ENCODE data around the gene LRP3. TPM values are rescaled to one million over a fixed set of nuclear protein-coding genes. Genes with fewer than 3 reads are reported as not detected.
"Not testable (repeated sequence)": the region's sequence is repeated elsewhere in the genome, so short reads cannot be mapped to it uniquely, and the experiment has no call there.

Gene LRP3
- total RNA-seq, 2 experiments from 2014 or later: 0.11 TPM; not detected in 1

DNA sequence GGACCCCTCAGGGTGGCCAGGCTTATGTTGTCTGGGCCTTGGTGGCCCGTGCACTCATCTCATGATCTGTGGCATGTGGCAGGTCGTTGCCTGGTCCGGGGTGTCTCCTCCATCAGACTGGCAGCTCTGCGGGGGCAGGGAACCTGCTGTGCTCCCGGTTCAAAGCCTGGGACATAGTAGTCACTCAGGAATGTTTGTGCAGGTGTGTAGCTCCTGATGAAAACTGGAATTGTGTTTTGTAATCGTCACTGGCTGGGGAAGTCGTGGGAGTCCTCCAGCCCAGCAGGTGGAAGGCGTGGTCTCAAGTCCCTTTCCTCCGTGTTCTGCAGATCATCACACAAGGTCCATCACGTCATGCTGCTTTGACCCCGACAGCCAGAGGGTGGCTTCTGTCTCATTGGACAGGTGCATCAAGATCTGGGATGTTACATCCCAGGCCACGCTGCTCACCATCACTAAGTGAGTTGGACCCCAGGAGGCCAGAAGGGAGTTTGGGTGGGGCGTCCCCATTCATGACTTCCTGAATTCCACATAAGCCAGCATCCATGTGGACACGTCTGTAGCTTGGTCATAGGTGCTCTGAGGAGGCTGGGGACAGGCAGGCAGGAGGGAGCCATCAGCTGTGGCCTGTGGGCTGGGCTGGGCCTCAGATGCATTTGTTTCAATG lies 43.1 kb upstream of the LRP3 start:
- Histone ChIP-seq H3K27me3 (ENCODE audit: control insufficient read depth in 1 of 2, insufficient read depth in 2 of 2, low read length in 2 of 2) (no peaks in the 10 kb centered on the region), H3K9me3 (ENCODE audit: control insufficient read depth in 1 of 2, insufficient read depth in 1 of 2, low read length in 2 of 2) (no peaks in the 10 kb centered on the region), H3K4me1 (ENCODE audit: insufficient read depth, low read length) (no peaks in the 10 kb centered on the region), H3K27ac (ENCODE audit: low read depth in 1 of 2, low read length in 2 of 2) (no peak overlapping the region), H3K4me3 (ENCODE audit: low read length) (no peak overlapping the region), H3K36me3 (ENCODE audit: insufficient read depth, low read length) (no peaks in the 10 kb centered on the region)
- TF ChIP-seq, protein P1, sequence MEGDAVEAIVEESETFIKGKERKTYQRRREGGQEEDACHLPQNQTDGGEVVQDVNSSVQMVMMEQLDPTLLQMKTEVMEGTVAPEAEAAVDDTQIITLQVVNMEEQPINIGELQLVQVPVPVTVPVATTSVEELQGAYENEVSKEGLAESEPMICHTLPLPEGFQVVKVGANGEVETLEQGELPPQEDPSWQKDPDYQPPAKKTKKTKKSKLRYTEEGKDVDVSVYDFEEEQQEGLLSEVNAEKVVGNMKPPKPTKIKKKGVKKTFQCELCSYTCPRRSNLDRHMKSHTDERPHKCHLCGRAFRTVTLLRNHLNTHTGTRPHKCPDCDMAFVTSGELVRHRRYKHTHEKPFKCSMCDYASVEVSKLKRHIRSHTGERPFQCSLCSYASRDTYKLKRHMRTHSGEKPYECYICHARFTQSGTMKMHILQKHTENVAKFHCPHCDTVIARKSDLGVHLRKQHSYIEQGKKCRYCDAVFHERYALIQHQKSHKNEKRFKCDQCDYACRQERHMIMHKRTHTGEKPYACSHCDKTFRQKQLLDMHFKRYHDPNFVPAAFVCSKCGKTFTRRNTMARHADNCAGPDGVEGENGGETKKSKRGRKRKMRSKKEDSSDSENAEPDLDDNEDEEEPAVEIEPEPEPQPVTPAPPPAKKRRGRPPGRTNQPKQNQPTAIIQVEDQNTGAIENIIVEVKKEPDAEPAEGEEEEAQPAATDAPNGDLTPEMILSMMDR (IDR thresholded peaks at IDR 0.05): no peak
- Mint-ChIP-seq H3K27ac (no peak overlapping the region), H3K9me3 (no peaks in the 10 kb centered on the region), H3K4me1 (ENCODE audit: low read depth) (no peaks in the 10 kb centered on the region), H3K27me3 (no peaks in the 10 kb centered on the region), H3K4me3 (no peak overlapping the region), H3K36me3 (ENCODE audit: low read depth) (no peaks in the 10 kb centered on the region)
- CTCF ChIA-PET: no interaction called here
- intact Hi-C loops (cut with DNase I, micrococcal nuclease): no loop called here
- ATAC-seq (ENCODE audit: poor library complexity) (no peak), DNase-seq (no peak)
- POLR2A ChIA-PET: no interaction called here

GRCh38 chr19:33152176-33152575 lies 42.0 kb upstream of the LRP3 start:
- H3K36me3 ChIP-seq (ENCODE audit: insufficient read depth, low read length): no peaks in the 10 kb centered on the region
- H3K27me3 ChIP-seq (ENCODE audit: control insufficient read depth in 1 of 2, insufficient read depth in 2 of 2, low read length in 2 of 2): no peaks in the 10 kb centered on the region
- Mint-ChIP-seq H3K36me3 (ENCODE audit: low read depth) (no peaks in the 10 kb centered on the region), H3K9me3 (no peaks in the 10 kb centered on the region), H3K27ac (no peak overlapping the region), H3K27me3 (no peaks in the 10 kb centered on the region), H3K4me3 (no peak overlapping the region), H3K4me1 (ENCODE audit: low read depth) (no peaks in the 10 kb centered on the region)
- no peaks in the 10 kb centered on the region for H3K4me1 ChIP-seq (ENCODE audit: insufficient read depth, low read length)
- ChIA-PET CTCF (no interaction called here), POLR2A (no interaction called here)
- ATAC-seq (ENCODE audit: poor library complexity): no peak
- no peak overlapping the region for H3K4me3 ChIP-seq (ENCODE audit: low read length)
- TF ChIP-seq, protein P1 (IDR thresholded peaks at IDR 0.05): no peak
- H3K9me3 ChIP-seq (ENCODE audit: control insufficient read depth in 1 of 2, insufficient read depth in 1 of 2, low read length in 2 of 2): no peaks in the 10 kb centered on the region
- intact Hi-C loops (cut with DNase I, micrococcal nuclease): no loop called here
- DNase-seq: no peak
- H3K27ac ChIP-seq (ENCODE audit: low read depth in 1 of 2, low read length in 2 of 2): no peak overlapping the region

GRCh38 chr19:33152625-33153024 lies 41.5 kb upstream of the LRP3 start:
- ATAC-seq (ENCODE audit: poor library complexity); H3K9me3 ChIP-seq (ENCODE audit: control insufficient read depth in 1 of 2, insufficient read depth in 1 of 2, low read length in 2 of 2); DNase-seq; H3K36me3 ChIP-seq (ENCODE audit: insufficient read depth, low read length); H3K4me1 Mint-ChIP-seq (ENCODE audit: low read depth); H3K27ac ChIP-seq (ENCODE audit: low read depth in 1 of 2, low read length in 2 of 2); POLR2A ChIA-PET; H3K9me3 Mint-ChIP-seq; H3K27ac Mint-ChIP-seq; H3K4me1 ChIP-seq (ENCODE audit: insufficient read depth, low read length); H3K4me3 Mint-ChIP-seq; H3K27me3 Mint-ChIP-seq; H3K4me3 ChIP-seq (ENCODE audit: low read length); H3K27me3 ChIP-seq (ENCODE audit: control insufficient read depth in 1 of 2, insufficient read depth in 2 of 2, low read length in 2 of 2); H3K36me3 Mint-ChIP-seq (ENCODE audit: low read depth); CTCF ChIA-PET; intact Hi-C loops (cut with DNase I, micrococcal nuclease): not testable (repeated sequence)

DNA sequence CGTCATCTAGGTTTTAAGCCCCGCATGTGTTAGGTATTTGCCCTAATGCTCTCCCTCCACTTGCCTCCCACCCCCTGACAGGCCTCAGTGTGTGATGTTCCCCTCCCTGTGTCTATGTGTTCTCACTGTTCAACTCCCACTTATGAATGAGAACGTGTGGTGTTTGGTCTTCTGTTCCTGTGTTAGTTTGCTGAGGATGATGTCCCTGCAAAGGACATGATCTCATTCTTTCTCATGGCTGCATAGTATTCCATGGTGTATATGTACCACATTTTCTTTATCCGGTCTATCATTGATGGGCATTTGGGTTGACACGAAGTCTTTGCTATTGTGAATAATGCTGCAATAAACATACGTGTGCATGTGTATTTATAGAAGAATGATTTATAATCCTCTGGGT lies 39.8 kb upstream of the LRP3 start:
- H3K4me3 Mint-ChIP-seq, POLR2A ChIA-PET: not testable (repeated sequence)

More for the DNA sequence above, 39.8 kb upstream of the LRP3 start:
- H3K4me1 ChIP-seq (ENCODE audit: insufficient read depth, low read length): peaks cover 16% of the 10 kb centered on the region
- DNase-seq; H3K9me3 Mint-ChIP-seq; ATAC-seq (ENCODE audit: poor library complexity); H3K27me3 Mint-ChIP-seq; H3K36me3 ChIP-seq (ENCODE audit: insufficient read depth, low read length); CTCF ChIA-PET; H3K27me3 ChIP-seq (ENCODE audit: control insufficient read depth in 1 of 2, insufficient read depth in 2 of 2, low read length in 2 of 2); H3K4me3 ChIP-seq (ENCODE audit: low read length); H3K27ac ChIP-seq (ENCODE audit: low read depth in 1 of 2, low read length in 2 of 2); intact Hi-C loops (cut with DNase I, micrococcal nuclease); H3K36me3 Mint-ChIP-seq (ENCODE audit: low read depth); H3K27ac Mint-ChIP-seq; H3K9me3 ChIP-seq (ENCODE audit: control insufficient read depth in 1 of 2, insufficient read depth in 1 of 2, low read length in 2 of 2): not testable (repeated sequence)
- H3K4me1 Mint-ChIP-seq (ENCODE audit: low read depth): peaks cover 13% of the 10 kb centered on the region

All from CD4-positive, alpha-beta T cell (primary cell).